Loucy (cell line): ENCODE results near the gene SLC35F3.

ENCODE experiments used
- H2AFZ ChIP-seq: fragments of 200-600 bp; sonication (generic); 2 replicates; pipeline ENCODE4 v1.6.0; 2016; ENCODE audit warnings: antibody characterized with exemption, mild to moderate bottlenecking, low read length, moderate library complexity
- H3F3A ChIP-seq: fragments of 200-600 bp; 2 replicates; pipeline ENCODE4 v1.6.0; 2016; ENCODE audit warnings: antibody characterized with exemption, low read depth, mild to moderate bottlenecking
- H3K27me3 ChIP-seq: fragments of 200-600 bp; sonication (generic); 2 replicates; pipeline ENCODE4 v1.6.1; 2014; ENCODE audit warnings: low read length, mild to moderate bottlenecking; ENCODE audit not compliant: insufficient read depth, poor library complexity, severe bottlenecking
- H3K36me3 ChIP-seq: fragments of 200-600 bp; sonication (generic); 2 replicates; pipeline ENCODE4 v1.6.1; 2016; ENCODE audit warnings: low read length; ENCODE audit not compliant: insufficient read depth
- H3K4me1 ChIP-seq: fragments of 200-600 bp; sonication (generic); 2 replicates; pipeline ENCODE4 v1.5.1; 2014; ENCODE audit warnings: low read length, mild to moderate bottlenecking; ENCODE audit not compliant: insufficient read depth, poor library complexity, severe bottlenecking
- H3K4me2 ChIP-seq: fragments of 200-600 bp; sonication (generic); 2 replicates; pipeline ENCODE4 v1.6.0; 2014; ENCODE audit warnings: antibody characterized with exemption, low read length, low read depth, mild to moderate bottlenecking; ENCODE audit not compliant: poor library complexity, severe bottlenecking
- H3K4me3 ChIP-seq: fragments of 200-600 bp; sonication (generic); 2 replicates; pipeline ENCODE4 v1.5.1; 2014; ENCODE audit warnings: low read length, mild to moderate bottlenecking, mixed read lengths; ENCODE audit not compliant: poor library complexity, severe bottlenecking
- H3K79me2 ChIP-seq: fragments of 200-600 bp; sonication (generic); 2 replicates; pipeline ENCODE4 v1.6.1; 2014; ENCODE audit warnings: low read length; ENCODE audit not compliant: insufficient read depth
- H3K9ac ChIP-seq: fragments of 200-600 bp; sonication (generic); 2 replicates; pipeline ENCODE4 v1.6.0; 2014; ENCODE audit warnings: mild to moderate bottlenecking, low read depth, low read length, moderate library complexity; ENCODE audit not compliant: poor library complexity, severe bottlenecking
- H3K9me2 ChIP-seq: fragments of 200-600 bp; sonication (generic); replicated peaks from 2 replicates; pipeline ENCODE4 v1.6.1; 2016; ENCODE audit warnings: low read depth, low read length, mixed read lengths
- H3K9me3 ChIP-seq: fragments of 200-600 bp; sonication (generic); 2 replicates; pipeline ENCODE4 v1.6.1; 2014; ENCODE audit warnings: mild to moderate bottlenecking, antibody characterized with exemption, low read length, low read depth; ENCODE audit not compliant: insufficient read depth
- H4K20me1 ChIP-seq: fragments of 200-600 bp; sonication (generic); 2 replicates; pipeline ENCODE4 v1.6.0; 2014; ENCODE audit warnings: antibody characterized with exemption, low read length, mild to moderate bottlenecking; ENCODE audit not compliant: insufficient read depth, poor library complexity, severe bottlenecking
- CTCF ChIP-seq: fragments of 200-600 bp; sonication (generic); conservative IDR thresholded peaks from 2 replicates; pipeline ENCODE4 v1.5.1; 2014; ENCODE audit warnings: mild to moderate bottlenecking, antibody characterized with exemption, low read length
- EZH2phosphoT487 ChIP-seq: fragments of 200-600 bp; IDR thresholded peaks from 2 replicates; pipeline ENCODE4 v1.6.1; 2018; ENCODE audit warnings: antibody characterized with exemption, mild to moderate bottlenecking, moderate library complexity, borderline replicate concordance

SLC35F3 gene

GRCh38 chr1:234108921-234109320, 204.4 kb downstream of the SLC35F3 start:
- Histone ChIP-seq H3K9ac (no peak overlapping the region), H3K9me3 (no peaks in the 10 kb centered on the region), H3K79me2 (no peaks in the 10 kb centered on the region), H3K36me3 (no peaks in the 10 kb centered on the region), H3K4me3 (no peak overlapping the region), H3K9me2 (no peaks in the 10 kb centered on the region), H3K27me3 (no peaks in the 10 kb centered on the region), H3F3A (no peaks in the 10 kb centered on the region; the same call in 1 of the 2 replicates), H2AFZ (no peak overlapping the region), H4K20me1 (no peaks in the 10 kb centered on the region), H3K4me1 (no peaks in the 10 kb centered on the region), H3K4me2 (no peak overlapping the region)
- no peak for TF ChIP-seq CTCF
- TF ChIP-seq EZH2phosphoT487, result no peak

GRCh38 chr1:234109840-234110239, 205.4 kb downstream of the SLC35F3 start:
- Histone ChIP-seq H2AFZ (no peak overlapping the region), H3K79me2 (no peaks in the 10 kb centered on the region), H3K9ac (no peak overlapping the region), H3K9me2 (no peaks in the 10 kb centered on the region), H3K27me3 (no peaks in the 10 kb centered on the region), H4K20me1 (no peaks in the 10 kb centered on the region), H3K4me2 (no peak overlapping the region), H3K4me1 (peaks cover 2% of the 10 kb centered on the region), H3K36me3 (no peaks in the 10 kb centered on the region), H3K4me3 (no peak overlapping the region), H3F3A (no peaks in the 10 kb centered on the region; the same call in 1 of the 2 replicates), H3K9me3 (no peaks in the 10 kb centered on the region)
- TF ChIP-seq EZH2phosphoT487, result no peak
- TF ChIP-seq CTCF, result no peak

GRCh38 chr1:234111458-234112142, 207.1 kb downstream of the SLC35F3 start:
- H3K9me3 ChIP-seq, result no peaks in the 10 kb centered on the region
- H3K27me3 ChIP-seq, result no peaks in the 10 kb centered on the region
- H3K36me3 ChIP-seq, result no peaks in the 10 kb centered on the region
- peaks cover 3% of the 10 kb centered on the region for H3K4me1 ChIP-seq
- H3K79me2 ChIP-seq, result no peaks in the 10 kb centered on the region
- no peak for TF ChIP-seq EZH2phosphoT487
- peak; percentile 41 for TF ChIP-seq CTCF
- H3K9me2 ChIP-seq, result no peaks in the 10 kb centered on the region
- no peak overlapping the region for H2AFZ ChIP-seq
- H3K9ac ChIP-seq, result no peak overlapping the region
- no peak overlapping the region for H3K4me3 ChIP-seq
- H3F3A ChIP-seq, result no peaks in the 10 kb centered on the region; the same call in 1 of the 2 replicates
- H4K20me1 ChIP-seq, result no peaks in the 10 kb centered on the region
- no peak overlapping the region for H3K4me2 ChIP-seq
